Nephron progenitor cell (in vitro differentiated cells): ENCODE measurements around the gene ZDHHC8.

Source experiments
- DNase-seq: peaks from one replicate; pipeline ENCODE4 v3.0.0; 2021
- H3K27ac Mint-ChIP-seq: 2 replicates; pipeline ENCODE4 v1.8.0; 2021; ENCODE audit warnings: mild to moderate bottlenecking, moderate library complexity, mixed read lengths
- H3K27me3 Mint-ChIP-seq: 2 replicates; pipeline ENCODE4 v1.8.0; 2021; ENCODE audit warnings: mild to moderate bottlenecking, low read depth, mixed read lengths; ENCODE audit not compliant: poor library complexity
- H3K36me3 Mint-ChIP-seq: 2 replicates; pipeline ENCODE4 v1.8.0; 2021; ENCODE audit warnings: low read depth, mixed read lengths
- H3K4me1 Mint-ChIP-seq: 2 replicates; pipeline ENCODE4 v1.8.0; 2021; ENCODE audit warnings: mixed read lengths
- H3K4me3 Mint-ChIP-seq: 2 replicates; pipeline ENCODE4 v1.8.0; 2021; ENCODE audit warnings: mild to moderate bottlenecking, moderate library complexity, mixed read lengths
- H3K9me3 Mint-ChIP-seq: 2 replicates; pipeline ENCODE4 v1.8.0; 2021; ENCODE audit warnings: mild to moderate bottlenecking, moderate library complexity, mixed read lengths
- CTCF ChIP-seq: fragments of 200-600 bp; sonication (generic); IDR thresholded peaks from 2 replicates; pipeline ENCODE4 v1.5.0; 2021; ENCODE audit warnings: antibody characterized with exemption

ZDHHC8 gene

GRCh38 chr22:20111045-20111688, 20.4 kb upstream of the ZDHHC8 start:
- peaks cover 18% of the 10 kb centered on the region for H3K36me3 Mint-ChIP-seq
- H3K4me3 Mint-ChIP-seq = no peak overlapping the region
- DNase-seq = no peak
- no peaks in the 10 kb centered on the region for H3K9me3 Mint-ChIP-seq
- peaks cover 6% of the 10 kb centered on the region for H3K4me1 Mint-ChIP-seq
- H3K27ac Mint-ChIP-seq = peak overlapping the region; percentile 75
- TF ChIP-seq CTCF = peak; percentile 30
- no peaks in the 10 kb centered on the region for H3K27me3 Mint-ChIP-seq

- H3K27ac Mint-ChIP-seq = no peak overlapping the region
- no peaks in the 10 kb centered on the region for H3K9me3 Mint-ChIP-seq
- H3K27me3 Mint-ChIP-seq = no peaks in the 10 kb centered on the region
- H3K4me1 Mint-ChIP-seq = peaks cover 6% of the 10 kb centered on the region
- DNase-seq = no peak
- H3K4me3 Mint-ChIP-seq = no peak overlapping the region
- H3K36me3 Mint-ChIP-seq = peaks cover 18% of the 10 kb centered on the region
- no peak for TF ChIP-seq CTCF
These were observed 19.6 kb upstream of the ZDHHC8 start for GRCh38 chr22:20111689-20112622.

GRCh38 chr22:20112623-20113511, 18.7 kb upstream of the ZDHHC8 start:
- H3K4me3 Mint-ChIP-seq = no peak overlapping the region
- no peak for TF ChIP-seq CTCF
- H3K27me3 Mint-ChIP-seq = no peaks in the 10 kb centered on the region
- H3K9me3 Mint-ChIP-seq = no peaks in the 10 kb centered on the region
- peaks cover 6% of the 10 kb centered on the region for H3K4me1 Mint-ChIP-seq
- peaks cover 11% of the 10 kb centered on the region for H3K36me3 Mint-ChIP-seq
- DNase-seq = no peak
- no peak overlapping the region for H3K27ac Mint-ChIP-seq

DNA sequence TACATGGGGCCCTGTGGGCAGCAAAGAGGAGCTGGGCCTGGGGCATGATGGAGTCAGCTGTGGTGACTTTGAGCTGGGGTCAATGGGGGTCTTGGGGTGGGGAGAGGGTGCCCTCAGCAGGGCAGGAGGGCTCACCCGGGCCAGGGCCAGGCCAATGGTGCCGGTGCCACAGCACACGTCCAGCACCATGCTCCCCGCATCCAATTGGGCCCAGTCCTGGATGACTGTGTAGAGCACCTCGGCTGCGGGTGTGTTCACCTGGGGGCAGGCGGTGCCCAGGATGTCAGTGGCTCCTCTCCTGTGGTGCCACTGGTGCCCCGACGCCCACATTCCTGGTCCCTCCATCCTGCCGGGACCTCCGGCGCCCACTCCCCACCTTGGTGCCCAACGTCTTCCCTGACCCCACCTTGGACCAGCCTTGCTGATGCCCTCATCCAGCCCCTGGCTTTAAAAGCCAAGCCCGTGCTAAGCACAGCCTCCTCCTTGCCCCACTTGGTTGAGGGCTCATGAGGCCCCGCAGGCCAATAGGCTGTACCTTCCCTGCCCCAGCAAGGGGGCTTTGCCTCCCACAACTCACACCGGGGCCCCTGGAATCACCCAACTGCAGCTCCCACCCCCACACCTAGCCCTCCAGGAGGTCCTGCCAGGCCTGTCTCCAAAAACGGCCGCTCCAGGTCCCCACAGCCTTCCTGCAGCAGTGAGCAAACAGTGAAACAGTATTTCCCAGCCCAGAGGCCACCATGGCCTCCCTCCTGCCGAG, 17.9 kb upstream of the ZDHHC8 start:
- no peak overlapping the region for H3K4me3 Mint-ChIP-seq
- H3K36me3 Mint-ChIP-seq = peaks cover 9% of the 10 kb centered on the region

More for the DNA sequence above, 17.9 kb upstream of the ZDHHC8 start:
- no peaks in the 10 kb centered on the region for H3K27me3 Mint-ChIP-seq
- peaks cover 12% of the 10 kb centered on the region for H3K4me1 Mint-ChIP-seq
- no peak for TF ChIP-seq CTCF
- H3K27ac Mint-ChIP-seq = peak overlapping the region; percentile 91
- DNase-seq = no peak
- H3K9me3 Mint-ChIP-seq = no peaks in the 10 kb centered on the region
